ENCODE data around the gene POFUT2. TPM values are rescaled to one million over a fixed set of nuclear protein-coding genes. Genes with fewer than 3 reads are reported as not detected.

The POFUT2 gene
- total RNA-seq, 8 experiments from 2014 or later, result 17.3 to 40.8 (median 25.6) TPM

DNA sequence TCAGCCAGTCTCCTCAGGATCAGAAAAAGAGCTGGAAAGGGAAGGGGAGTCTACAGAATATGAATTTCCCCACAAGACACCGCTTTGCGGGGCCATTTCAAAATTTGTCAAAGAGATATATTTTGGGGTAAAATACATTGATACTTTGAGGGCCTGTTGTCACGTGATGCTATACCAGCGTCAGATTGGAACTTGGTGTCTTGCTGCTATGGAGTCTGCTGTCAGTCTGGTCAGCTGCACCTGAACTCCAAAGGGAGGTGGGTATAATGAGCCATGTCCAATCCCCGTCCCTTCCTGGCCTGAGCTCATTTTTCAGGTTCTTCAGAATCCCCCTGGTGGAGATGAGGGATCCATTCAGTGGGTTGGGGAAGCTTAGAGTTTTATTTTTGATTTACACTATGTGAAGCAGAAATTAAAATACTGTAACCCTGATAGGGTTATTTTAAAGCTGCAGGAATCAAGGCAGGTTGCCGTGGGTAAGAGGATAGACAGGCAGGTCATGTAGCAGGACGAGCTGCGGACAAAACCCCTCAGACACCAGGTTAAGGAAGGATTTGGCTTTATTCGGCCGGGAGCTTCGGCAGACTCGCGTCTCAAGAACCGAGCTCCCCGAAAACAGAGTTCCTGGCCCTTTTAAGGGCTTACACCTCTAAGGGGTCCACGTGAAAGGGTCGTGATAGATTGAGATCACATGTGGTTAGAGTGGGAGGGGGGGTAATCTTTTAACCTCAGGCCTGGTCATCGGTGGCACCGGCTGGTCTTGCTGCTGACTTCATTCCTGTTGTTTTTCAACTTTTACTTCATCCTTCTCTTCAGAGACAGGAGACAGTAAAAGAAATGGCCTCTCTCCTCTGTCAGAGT is 2.2 kb upstream of the POFUT2 start:
- in situ Hi-C loops (cut with MboI; ENCODE audit: low pct_unique_long_range_greater_than_20kb in 2 of 9, low sequenced_read_pairs in 9 of 9, unreplicated experiment in 9 of 9), result loop anchor here in 3 of 9 experiments (25.0 kb wide), 2 partner anchors 147 to 328 kb away; no protein-coding TSS in a partner anchor
- ATAC-seq (replicated peaks in 6 of 8), result no peak
- Histone ChIP-seq H3K4me3 (no peak overlapping the region), H3K27ac (no peak overlapping the region), H3K4me1 (replicated peaks in 1 of 2) (peaks cover 36 to 37% of the 10 kb centered on the region in 2 donors)
- WGBS, 10 experiments, result 93 to 100% (median 97%) methylated on average over 2 to 11 of the region's 19 CpGs; no CpG with 5 or more reads in 1 of the 10 experiments

DNA sequence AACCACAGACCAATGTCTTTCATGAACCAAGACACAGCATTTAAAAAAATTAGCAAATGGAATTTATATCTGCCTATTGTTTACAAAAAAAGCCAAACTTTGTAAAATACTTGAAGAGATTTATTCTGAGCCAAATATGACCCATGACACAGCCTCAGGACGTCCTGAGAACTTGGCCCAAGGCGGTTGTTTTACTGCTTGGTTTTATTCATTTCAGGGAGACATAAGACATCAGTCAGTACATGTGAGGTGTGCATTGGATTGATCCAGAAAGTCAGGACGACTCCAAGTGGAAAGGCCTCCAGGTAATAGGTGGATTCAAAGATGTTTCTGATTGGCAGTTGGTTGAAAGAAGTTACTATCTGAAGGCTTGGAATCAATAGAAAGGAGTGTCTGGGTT is 1.4 kb upstream of the POFUT2 start:
- no peak overlapping the region for H3K27ac ChIP-seq
- in situ Hi-C loops (cut with MboI; ENCODE audit: low pct_unique_long_range_greater_than_20kb in 2 of 9, low sequenced_read_pairs in 9 of 9, unreplicated experiment in 9 of 9), result loop anchor here in 3 of 9 experiments (25.0 kb wide), 2 partner anchors 148 to 327 kb away; no protein-coding TSS in a partner anchor
- WGBS, 10 experiments, result 17 to 100% (median 90%) methylated on average over 1 to 3 of the region's 3 CpGs; no CpG with 5 or more reads in 2 of the 10 experiments
- peak overlapping the region in 1 of 5 donors; percentile 98 for H3K4me3 ChIP-seq
- ATAC-seq (replicated peaks in 6 of 8), result no peak
- H3K4me1 ChIP-seq (replicated peaks in 1 of 2), result peaks cover 28 to 30% of the 10 kb centered on the region in 2 donors

DNA sequence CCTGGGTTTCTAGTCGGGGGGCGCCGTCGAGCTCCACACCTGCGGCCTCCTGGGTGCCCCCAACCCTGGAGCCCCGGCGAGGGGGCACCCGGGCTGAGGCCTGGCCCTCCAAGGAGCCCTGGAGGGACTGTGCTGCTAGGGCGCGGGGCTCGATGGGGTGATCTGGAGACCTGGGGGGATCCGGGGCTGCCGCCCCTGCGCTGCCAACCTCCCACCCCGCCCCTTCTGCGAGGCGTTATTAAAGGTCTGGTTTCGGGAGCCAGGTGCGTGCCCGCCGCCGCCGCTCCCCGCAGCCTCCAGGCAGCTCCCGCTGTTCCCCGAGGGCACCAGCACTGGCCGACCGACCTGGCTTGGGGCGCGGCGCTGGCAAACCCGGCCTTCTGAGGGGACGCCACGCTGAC is 746 bp upstream of the POFUT2 start:
- in situ Hi-C loops (cut with MboI; ENCODE audit: low pct_unique_long_range_greater_than_20kb in 2 of 9, low sequenced_read_pairs in 9 of 9, unreplicated experiment in 9 of 9), result loop anchor here in 3 of 9 experiments (25.0 kb wide), 2 partner anchors 149 to 326 kb away; no protein-coding TSS in a partner anchor
- WGBS, 10 experiments, result no CpG with 5 or more reads among the region's 34 CpGs
- H3K4me3 ChIP-seq, result peak overlapping the region; percentile 55 to 98 (median 90)
- H3K27ac ChIP-seq, result peak overlapping the region in 1 of 2 donors; percentile 85
- peaks cover 21 to 23% of the 10 kb centered on the region in 2 donors for H3K4me1 ChIP-seq (replicated peaks in 1 of 2)
- peak in 3 of 8 experiments; percentile 3 to 5 (median 4) for ATAC-seq (replicated peaks in 6 of 8)

- H3K4me1 ChIP-seq (replicated peaks in 1 of 2), result peaks cover 6 to 10% of the 10 kb centered on the region in 2 donors
- 0 to 60% (median 0%) methylated on average over 1 to 7 of the region's 54 CpGs; no CpG with 5 or more reads in 5 of the 10 experiments for WGBS, 10 experiments
- ATAC-seq (replicated peaks in 6 of 8), result peak; percentile 10 to 65 (median 49)
Measured at GRCh38 chr21:45286671-45287437, 841 bp downstream of the POFUT2 start.

DNA sequence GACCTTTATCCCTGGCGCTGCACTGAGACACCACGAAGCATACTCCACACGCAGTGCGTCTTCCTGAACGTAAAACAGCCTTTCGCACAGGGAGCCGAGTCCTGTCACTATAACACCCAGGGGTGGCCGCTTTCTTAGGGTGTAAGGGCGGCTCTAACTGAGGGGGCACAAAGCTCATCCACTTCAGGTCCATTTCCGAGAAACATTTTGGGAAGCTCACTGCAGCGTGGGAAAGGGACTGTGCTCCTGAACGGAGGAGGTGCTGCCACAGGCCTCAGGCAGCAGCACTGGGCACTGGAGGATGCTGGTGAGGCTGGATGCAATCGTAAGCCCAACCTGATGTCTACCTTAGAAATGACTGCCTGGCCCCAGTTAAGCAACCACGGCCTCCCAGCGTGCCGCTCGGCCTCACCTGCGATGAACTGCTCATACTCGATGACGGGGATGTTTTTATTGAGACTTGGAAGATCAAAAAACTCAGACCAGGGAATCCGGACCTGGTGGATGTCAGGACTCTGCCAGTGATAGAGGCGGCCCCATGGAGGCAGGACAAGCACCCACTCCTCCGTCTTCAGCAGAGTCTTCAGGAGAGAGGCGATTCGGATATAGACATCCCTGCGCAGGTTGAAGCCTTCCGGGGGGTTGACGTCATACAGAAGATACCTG is 2.3 kb downstream of the POFUT2 start:
- Histone ChIP-seq H3K27ac (no peak overlapping the region), H3K4me1 (replicated peaks in 1 of 2) (peaks cover 2 to 10% of the 10 kb centered on the region in 2 donors), H3K4me3 (no peak overlapping the region)
- no peak for ATAC-seq (replicated peaks in 6 of 8)
- WGBS, 10 experiments, result 85 to 100% (median 97%) methylated on average over 1 to 19 of the region's 28 CpGs
- in situ Hi-C loops (cut with MboI; ENCODE audit: low pct_unique_long_range_greater_than_20kb in 2 of 9, low sequenced_read_pairs in 9 of 9, unreplicated experiment in 9 of 9), result loop anchor here in 3 of 9 experiments (25.0 kb wide), 2 partner anchors 152 to 323 kb away; no protein-coding TSS in a partner anchor

More at GRCh38 chr21:45286671-45287437, 841 bp downstream of the POFUT2 start:
- in situ Hi-C loops (cut with MboI; ENCODE audit: low pct_unique_long_range_greater_than_20kb in 2 of 9, low sequenced_read_pairs in 9 of 9, unreplicated experiment in 9 of 9), result loop anchor here in 3 of 9 experiments (25.0 kb wide), 2 partner anchors 150 to 325 kb away; no protein-coding TSS in a partner anchor
- peak overlapping the region; percentile 10 to 63 for H3K27ac ChIP-seq
- H3K4me3 ChIP-seq, result peak overlapping the region; percentile 55 to 98 (median 90)

DNA sequence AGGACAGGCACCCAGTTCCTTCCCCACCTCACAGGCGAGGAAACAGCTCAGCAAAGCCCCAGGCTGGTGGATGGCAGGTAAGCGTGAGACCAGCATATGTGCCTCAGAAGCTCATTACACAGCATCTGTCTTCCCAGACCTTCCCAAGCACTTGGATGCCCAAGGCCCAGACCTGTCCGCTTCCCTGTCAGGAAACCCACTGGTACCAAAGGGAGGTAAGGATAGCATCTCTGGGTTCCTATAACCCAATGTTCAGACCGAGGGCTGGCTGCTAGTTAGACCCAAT is 3.3 kb downstream of the POFUT2 start:
- WGBS, 10 experiments, result 80 to 100% methylated on average over 1 of the region's 4 CpGs; no CpG with 5 or more reads in 8 of the 10 experiments
- H3K4me1 ChIP-seq (replicated peaks in 1 of 2), result peaks cover 2 to 10% of the 10 kb centered on the region in 2 donors
- no peak overlapping the region for H3K4me3 ChIP-seq
- ATAC-seq (replicated peaks in 6 of 8), result no peak
- H3K27ac ChIP-seq, result no peak overlapping the region
- in situ Hi-C loops (cut with MboI; ENCODE audit: low pct_unique_long_range_greater_than_20kb in 2 of 9, low sequenced_read_pairs in 9 of 9, unreplicated experiment in 9 of 9), result loop anchor here in 3 of 9 experiments (25.0 kb wide), 2 partner anchors 153 to 322 kb away; no protein-coding TSS in a partner anchor

DNA sequence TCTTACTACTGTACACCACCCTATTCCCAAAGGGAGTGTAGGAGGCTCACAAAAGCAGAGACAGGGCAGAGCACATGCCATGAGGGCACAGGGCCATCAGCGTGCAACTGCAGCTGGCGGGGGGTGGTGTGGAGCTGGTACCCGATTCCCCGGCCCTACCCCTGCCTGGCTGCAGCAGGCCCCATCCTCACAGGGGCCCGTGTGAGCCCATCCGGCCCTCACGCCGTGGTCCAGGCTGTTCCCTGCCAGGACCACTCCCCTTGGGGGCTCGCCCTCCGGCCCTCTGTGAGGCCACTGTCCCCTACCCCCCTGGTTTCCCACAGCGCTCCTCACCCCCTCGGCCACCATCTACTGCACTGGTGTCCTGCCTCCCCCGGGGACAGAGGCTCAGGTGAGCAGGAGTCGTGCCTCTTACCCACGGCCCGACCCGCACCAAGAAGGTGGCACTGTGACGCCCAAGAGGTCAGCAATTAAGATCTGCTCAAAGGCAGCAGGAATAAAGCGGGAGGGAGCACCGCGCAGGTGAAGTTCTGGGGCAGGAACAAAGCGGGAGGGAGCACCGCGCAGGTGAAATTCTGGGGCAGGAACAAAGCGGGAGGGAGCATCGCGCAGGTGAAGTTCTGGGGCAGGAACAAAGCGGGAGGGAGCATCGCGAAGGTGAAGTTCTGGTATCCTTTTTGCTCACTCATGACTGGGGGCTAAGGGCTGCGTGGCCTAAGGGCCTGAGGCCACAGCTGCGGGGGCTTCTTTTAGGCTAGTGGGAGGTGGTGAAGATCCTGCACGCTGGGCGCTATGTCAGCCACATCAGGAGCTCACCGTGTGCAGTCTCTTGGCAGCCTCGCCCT is 3.9 kb downstream of the POFUT2 start:
- no peak overlapping the region for H3K27ac ChIP-seq
- no peak overlapping the region for H3K4me3 ChIP-seq
- ATAC-seq (replicated peaks in 6 of 8), result no peak
- H3K4me1 ChIP-seq (replicated peaks in 1 of 2), result peaks cover 2 to 8% of the 10 kb centered on the region in 2 donors
- in situ Hi-C loops (cut with MboI; ENCODE audit: low pct_unique_long_range_greater_than_20kb in 2 of 9, low sequenced_read_pairs in 9 of 9, unreplicated experiment in 9 of 9), result loop anchor here in 3 of 9 experiments (25.0 kb wide), 2 partner anchors 153 to 322 kb away; no protein-coding TSS in a partner anchor
- 93 to 100% (median 100%) methylated on average over 1 to 11 of the region's 36 CpGs; no CpG with 5 or more reads in 1 of the 10 experiments for WGBS, 10 experiments

DNA sequence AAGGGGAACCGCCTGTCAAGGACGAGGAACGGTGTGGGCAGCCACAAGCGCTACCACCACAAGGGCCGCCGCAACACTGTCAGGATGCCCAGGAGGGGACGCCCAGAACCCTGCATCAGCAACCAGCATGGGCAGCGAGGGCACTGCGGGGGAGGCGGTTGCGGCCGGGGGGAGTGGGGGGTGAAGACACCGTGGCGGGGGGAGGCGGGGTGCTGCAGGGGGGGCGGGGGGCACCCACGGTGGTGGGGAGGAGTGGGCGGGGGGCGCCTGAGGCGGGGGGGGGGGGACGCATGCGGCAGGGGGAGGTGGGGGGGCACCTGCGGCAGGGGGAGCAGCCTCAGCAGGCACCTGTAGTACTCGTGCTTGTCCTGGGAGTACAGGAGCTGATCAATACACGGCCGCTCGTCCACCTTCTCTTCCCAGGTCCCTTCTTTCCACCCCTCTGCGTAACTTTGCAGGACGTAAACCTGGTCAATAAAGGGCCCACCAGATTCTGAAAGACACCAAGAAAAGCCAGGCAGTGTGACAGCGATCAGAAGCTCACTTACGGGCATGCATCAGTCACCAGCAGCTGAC is 4.6 kb downstream of the POFUT2 start:
- in situ Hi-C loops (cut with MboI; ENCODE audit: low pct_unique_long_range_greater_than_20kb in 2 of 9, low sequenced_read_pairs in 9 of 9, unreplicated experiment in 9 of 9), result loop anchor here in 3 of 9 experiments (25.0 kb wide), 2 partner anchors 154 to 321 kb away; no protein-coding TSS in a partner anchor
- no peak for ATAC-seq (replicated peaks in 6 of 8)
- no CpG with 5 or more reads among the region's 31 CpGs for WGBS, 10 experiments

DNA sequence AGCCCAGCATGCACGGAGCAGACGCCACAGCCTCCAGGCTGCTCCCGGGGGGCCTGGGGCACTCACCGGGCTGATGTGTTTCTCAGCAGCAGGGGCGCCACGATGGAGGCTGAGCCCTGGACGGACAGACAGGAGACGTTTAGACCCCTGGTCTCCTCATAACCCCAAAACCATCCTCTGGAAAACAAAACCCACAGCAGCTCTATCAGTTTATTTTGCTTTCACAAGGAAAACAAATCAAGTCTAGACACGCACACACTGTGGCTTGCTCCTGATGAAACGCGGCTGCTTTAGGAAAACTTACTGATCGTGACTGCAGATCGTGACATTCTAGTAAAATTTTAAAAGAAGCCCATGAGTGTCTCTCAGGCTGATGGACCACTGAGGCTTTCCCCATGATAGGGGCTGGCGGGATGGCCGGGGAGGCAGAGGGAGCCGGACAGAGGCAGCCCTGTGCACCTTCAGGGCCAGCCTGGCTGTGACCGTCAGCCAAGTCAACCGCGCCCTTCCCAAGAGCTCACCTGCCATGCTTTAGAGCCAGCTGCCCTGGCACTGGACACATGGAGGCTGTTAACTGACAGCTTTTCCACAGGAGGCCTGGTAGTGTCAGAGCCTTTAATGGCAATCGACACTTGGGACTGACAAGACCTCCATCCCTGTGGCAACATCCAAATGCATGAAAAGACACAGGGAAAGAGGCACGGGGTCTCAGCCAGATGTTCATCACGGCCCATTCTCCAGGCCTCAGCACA is 5.2 kb downstream of the POFUT2 start:
- Histone ChIP-seq H3K4me3 (no peak overlapping the region), H3K4me1 (replicated peaks in 1 of 2) (peaks cover 0 to 5% of the 10 kb centered on the region in 2 donors), H3K27ac (no peak overlapping the region)
- 84 to 100% (median 93%) methylated on average over 2 to 11 of the region's 22 CpGs; no CpG with 5 or more reads in 1 of the 10 experiments for WGBS, 10 experiments
- in situ Hi-C loops (cut with MboI; ENCODE audit: low pct_unique_long_range_greater_than_20kb in 2 of 9, low sequenced_read_pairs in 9 of 9, unreplicated experiment in 9 of 9), result loop anchor here in 3 of 9 experiments (25.0 kb wide), 2 partner anchors 155 to 320 kb away; no protein-coding TSS in a partner anchor
- ATAC-seq (replicated peaks in 6 of 8), result no peak

More for the DNA sequence above, 4.6 kb downstream of the POFUT2 start:
- no peak overlapping the region for H3K4me3 ChIP-seq
- peaks cover 0 to 5% of the 10 kb centered on the region in 2 donors for H3K4me1 ChIP-seq (replicated peaks in 1 of 2)
- no peak overlapping the region for H3K27ac ChIP-seq

DNA sequence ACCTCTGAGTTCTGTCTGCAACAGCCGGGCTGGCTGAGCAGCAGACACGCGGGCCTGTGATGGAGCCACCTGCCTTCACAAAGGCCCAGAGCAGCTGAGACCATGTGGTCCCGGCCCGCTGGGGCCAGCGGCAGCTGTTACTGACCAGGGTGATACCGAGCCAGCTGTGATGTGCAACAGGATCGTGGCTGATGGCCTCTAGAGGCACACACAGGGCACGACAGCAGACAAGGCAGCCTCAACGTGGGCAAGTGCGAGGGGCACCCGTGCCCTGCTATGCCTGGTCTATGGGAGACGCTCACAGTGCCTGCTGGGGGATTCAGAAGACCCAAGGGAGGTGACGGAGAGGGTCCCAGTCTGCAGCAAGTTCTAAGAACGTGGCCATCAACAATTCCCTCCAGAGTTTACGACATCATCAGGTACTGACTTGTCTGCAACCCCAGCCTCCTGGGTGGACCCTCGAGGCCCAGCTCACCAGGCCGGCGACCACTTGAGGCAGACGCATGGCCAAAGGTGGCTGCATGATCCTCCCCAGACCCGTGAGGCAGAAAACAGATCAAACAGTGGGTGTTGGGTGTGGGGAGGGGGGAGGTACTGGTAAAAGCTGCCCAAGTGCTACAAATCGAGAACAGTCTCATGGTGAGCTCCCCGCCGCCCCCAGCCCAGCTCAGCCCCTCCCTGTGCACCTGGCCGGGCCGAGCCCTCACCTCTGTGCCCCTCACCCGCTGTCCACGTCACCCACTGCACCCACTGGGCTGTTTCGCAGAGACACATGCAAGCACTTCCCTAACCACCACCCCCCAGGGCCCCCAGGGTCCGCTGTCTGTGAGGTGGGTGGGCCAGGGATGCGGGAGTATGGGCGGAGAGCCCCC is 6.0 kb downstream of the POFUT2 start:
- peak in 2 of 8 experiments; percentile 6 to 14 for ATAC-seq (replicated peaks in 6 of 8)
- Histone ChIP-seq H3K27ac (no peak overlapping the region), H3K4me1 (replicated peaks in 1 of 2) (peaks cover 0 to 5% of the 10 kb centered on the region in 2 donors), H3K4me3 (no peak overlapping the region)
- WGBS, 10 experiments, result 95 to 100% (median 100%) methylated on average over 2 to 10 of the region's 32 CpGs; no CpG with 5 or more reads in 6 of the 10 experiments
- in situ Hi-C loops (cut with MboI; ENCODE audit: low pct_unique_long_range_greater_than_20kb in 2 of 9, low sequenced_read_pairs in 9 of 9, unreplicated experiment in 9 of 9), result loop anchor here in 3 of 9 experiments (25.0 kb wide), 2 partner anchors 156 to 319 kb away; no protein-coding TSS in a partner anchor

Data from motor neuron (in vitro differentiated cells).